Dermis microvascular lymphatic vessel endothelial cell (primary cell): ENCODE measurements around the gene CIITA. TPM values are rescaled to one million over a fixed set of nuclear protein-coding genes. Genes with fewer than 3 reads are reported as not detected.

Source experiments
- DNase-seq, 2 donors: peaks; one replicate each; pipeline versions ENCODE4 v3.0.0 to v3.0.0-alpha.2; 2010; ENCODE audit warnings: low read depth in 2 of 2
- total RNA-seq: library from RNA; depleted of rRNA; stranded (reverse); fragments of >200 nt; gene quantifications from 2 replicates; pipeline ENCODE4 v1.2.1, GENCODE V29; 2014

CIITA gene
- total RNA-seq, 1 donor from 2014 or later, result 0.13 TPM

DNA sequence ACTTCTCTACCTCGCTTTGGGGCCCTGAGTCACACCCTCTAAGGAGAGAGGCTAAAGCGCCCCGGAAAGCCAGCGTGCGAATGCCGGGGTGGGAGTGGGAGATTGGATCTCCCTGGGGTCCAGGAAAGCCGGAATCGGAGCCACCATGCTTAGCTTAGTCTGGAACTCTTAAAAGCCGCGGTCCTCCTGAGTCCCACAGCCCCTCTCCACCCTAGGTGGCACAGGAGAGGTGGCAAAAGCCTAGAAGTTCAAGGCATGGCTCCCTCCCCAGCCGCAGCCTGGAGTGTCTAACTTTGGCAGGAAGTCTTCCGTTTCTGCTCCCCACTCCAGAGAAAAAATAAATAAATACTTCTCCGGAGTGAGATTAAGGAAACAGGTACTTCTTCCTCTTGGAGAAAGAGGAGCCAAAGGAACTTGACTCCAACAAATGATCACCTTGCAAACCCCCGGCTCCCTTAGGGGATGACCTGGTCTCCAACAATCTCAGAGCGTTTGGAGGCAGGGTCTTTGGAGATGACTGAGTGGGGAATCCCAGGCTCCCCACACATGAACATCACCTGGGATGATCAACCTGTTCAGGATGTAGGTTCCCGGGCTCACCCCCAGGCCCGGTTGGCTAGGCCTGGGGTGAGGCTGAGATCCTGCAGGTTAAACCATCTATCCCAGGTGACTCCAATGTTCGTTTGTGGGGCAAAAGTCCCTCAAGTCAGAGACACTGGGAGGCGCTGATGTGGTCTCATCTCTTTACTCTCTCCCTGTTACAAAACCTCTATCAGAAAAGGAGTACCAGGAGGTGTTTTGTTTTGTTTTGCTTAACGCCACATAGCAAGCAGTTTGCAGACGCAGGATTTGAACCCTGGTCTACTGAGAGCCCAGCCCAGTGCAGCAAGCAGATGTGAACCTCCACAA is 2.9 kb downstream of the CIITA start:
- DNase-seq, result no peak

DNA sequence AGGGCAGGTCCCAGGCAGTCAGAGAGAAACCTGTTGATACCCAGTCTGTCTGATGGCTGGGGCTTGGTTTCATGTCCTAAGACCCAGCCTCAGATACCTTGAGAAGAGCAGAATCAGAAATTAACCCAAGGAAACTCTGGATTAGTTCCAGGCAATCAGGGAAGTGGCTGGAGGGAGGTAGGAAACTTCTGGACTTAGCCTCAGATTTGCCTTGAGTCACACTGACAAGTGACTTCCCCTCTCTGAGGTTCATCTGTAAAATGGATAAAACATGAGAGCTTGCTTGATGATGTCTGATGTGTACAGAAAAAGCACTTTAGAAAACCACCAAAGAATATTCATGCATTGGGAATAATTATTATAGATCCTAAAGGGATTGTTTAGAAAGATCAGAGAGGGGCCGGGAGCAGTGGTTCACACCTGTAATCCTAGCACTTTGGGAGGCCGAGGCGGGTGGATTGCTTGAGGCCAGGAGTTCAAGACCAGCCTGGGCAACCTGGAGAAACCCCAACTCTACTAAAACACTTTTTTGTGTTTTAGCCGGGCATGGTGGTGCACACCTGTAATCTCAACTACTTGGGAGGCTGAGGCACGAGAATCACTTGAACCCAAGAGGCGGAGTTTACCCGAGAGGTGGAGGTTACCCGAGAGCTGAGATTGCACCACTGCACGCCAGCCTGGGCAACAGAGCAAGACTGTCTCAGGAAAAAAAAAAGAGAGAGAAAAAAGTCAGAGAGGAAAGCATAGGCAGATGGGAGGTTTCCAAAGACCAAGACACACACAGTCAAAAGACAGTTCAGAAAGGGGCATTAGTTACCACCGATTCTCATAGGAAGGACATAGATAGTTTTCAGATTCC is 3.8 kb downstream of the CIITA start:
- no peak for DNase-seq

DNA sequence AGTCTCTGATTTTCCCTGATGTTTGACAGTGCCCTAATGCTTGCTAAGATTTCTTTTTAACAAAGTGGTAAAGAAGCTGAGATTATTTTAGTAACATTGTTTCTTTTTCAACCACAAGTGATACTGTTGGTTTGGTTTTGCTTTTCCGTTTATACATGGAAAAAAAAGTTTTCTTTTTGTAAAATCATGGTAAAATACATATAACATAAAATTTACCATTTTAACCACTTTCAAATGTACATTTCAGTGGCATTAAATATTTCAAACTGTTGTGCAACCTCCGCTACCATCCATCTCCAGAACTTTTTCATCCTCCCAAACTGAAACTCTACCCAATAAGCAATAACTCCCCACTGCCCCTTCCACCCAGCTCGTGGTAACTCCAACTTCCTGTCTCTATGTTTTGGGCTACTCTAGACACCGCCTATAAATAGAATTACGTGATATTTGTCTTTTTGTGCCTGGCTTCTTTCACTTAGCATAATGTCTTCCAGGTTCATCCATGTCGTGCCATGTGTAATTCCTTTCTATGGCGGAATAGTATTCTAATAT is 4.6 kb downstream of the CIITA start:
- no peak for DNase-seq

DNA sequence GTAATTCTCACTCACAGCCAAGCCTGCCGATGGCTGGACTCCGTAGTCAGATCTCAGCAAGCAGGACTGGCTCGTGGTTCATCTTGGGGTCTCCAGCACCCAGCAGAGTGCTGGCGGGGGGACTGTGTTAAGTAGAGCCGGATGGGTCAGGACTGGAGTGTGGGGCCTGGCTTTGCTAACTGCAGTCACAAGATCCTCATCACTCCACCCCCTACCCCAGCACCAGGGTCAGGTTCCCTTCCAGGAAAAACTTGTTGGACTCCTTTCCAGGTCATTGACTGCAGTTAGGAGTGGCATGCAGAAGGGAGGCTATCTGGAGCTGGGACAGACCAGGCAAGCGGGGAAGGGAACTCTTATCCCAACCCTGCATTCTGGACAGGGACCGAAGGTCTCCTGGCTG is 6.0 kb downstream of the CIITA start:
- no peak for DNase-seq

DNA sequence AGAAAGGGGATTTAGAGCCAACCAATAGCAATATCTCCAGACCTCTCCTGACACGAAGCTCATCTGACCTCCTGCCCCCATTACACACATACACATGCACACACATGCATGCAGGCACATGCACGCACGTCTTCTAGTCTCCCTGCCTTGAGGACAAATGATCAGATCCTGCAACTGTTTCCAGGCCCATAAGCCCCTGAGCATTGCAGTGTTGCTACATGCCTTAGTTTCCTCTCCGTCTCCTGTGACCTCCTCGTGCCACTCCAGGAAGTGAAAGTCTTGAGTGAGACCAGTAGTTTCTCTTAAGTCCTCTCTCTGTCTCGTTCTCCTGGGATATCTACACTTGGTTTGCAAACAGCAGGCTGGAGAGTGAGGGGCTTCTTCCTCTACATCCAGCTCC is 8.2 kb downstream of the CIITA start:
- DNase-seq, result no peak

DNA sequence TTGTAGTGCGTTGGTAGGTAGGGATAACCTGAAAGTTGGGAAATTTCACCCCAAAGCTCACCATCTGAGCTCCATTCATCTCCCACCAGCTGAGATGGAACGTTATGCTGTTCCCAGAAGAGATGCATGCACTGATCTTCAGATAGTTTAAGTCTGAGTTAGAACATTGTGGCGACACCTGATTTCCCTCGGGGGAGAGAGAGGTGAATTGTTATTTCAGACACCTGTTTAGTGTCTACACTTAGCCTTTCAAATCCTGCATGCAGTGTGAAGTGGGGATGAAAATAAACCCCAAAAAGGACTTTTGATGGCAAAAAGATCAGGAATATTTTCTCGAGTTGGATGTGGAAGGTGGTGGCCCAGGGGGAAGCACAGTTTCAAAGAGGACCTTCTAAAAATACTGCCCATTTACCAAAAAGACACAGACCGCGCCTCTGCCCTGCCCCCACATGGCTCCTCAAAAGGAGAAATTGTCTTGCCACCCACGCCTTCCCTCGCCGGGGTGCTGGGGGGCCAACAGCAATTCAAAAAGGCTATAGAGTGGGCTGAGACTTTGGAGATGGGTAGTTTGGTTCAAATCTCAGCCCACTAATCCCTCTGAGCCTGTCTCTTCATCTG is 11.4 kb downstream of the CIITA start:
- no peak for DNase-seq

DNA sequence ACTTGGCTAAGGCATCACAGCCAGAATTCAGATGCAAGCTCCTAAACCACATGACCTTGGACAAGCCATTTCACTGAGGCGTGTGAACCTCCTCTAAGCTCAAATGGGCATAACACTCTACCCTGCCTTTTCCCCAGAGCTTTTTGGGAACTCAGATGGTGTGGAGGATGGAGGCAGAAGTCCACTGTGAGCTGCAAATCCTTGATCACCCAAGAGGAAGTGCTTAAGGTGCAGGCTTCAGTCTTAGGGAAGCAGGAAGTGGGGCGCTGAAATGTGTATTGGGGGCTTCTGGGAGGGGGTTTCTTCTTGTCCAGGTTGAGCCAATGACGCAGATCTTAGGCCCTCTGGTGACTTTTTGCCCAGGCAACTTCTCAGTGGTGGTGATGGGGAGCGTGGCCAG is 12.9 kb downstream of the CIITA start:
- DNase-seq, result no peak

DNA sequence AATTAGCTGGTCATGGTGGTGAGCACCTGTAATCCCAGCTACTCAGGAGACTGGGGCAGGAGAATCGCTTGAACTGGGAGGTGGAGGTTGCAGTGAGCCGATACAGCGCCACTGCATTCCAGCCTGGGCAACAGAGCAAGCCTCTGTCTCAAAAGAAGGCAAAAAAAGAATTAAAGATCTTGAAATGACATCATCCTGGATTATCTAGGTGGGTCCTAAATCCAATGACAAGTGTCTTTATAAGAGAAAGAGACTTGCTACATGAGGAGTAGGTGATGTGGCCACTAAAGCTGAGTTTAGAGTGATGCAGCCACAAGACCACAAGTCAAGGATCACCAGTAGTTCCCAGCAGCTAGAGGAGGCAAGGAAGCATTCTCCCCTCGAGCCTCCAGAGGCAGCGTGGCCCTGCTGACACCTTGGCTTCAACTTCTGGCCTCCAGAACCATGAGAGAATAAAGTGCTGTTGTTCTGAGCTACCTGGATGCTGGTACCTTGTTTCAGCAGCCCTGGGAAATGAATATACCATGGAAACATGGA is 15.8 kb downstream of the CIITA start:
- no peak for DNase-seq

DNA sequence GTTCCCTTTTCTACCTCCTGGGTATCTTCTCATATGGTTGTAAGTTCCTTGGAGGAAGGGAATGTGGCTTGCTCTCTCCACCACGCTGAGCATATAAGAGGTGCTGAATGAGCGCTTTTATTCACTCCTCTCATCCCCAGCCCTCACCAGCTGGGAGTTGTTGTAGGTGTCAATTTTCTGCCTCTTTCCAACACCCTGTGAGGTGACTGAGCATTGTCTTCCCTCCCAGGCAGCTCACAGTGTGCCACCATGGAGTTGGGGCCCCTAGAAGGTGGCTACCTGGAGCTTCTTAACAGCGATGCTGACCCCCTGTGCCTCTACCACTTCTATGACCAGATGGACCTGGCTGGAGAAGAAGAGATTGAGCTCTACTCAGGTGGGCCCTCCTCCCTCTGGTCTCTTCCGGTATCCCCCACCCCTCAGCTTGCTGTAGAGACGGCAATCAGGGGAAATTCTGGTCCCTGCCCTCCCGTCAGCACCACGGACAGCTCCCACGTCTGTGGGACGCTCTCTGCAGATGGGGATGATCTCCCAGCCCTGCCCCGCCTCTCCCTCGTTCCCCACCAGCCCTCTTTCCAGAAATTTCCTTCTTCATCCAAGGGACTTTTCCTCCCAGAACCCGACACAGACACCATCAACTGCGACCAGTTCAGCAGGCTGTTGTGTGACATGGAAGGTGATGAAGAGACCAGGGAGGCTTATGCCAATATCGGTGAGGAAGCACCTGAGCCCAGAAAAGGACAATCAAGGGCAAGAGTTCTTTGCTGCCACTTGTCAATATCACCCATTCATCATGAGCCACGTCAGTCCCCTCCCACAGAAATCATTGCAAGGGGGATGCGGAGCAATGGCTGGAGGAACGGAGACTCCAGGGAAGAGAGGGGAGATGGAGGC is 18.3 kb downstream of the CIITA start:
- peak; percentile 7 to 41 for DNase-seq

DNA sequence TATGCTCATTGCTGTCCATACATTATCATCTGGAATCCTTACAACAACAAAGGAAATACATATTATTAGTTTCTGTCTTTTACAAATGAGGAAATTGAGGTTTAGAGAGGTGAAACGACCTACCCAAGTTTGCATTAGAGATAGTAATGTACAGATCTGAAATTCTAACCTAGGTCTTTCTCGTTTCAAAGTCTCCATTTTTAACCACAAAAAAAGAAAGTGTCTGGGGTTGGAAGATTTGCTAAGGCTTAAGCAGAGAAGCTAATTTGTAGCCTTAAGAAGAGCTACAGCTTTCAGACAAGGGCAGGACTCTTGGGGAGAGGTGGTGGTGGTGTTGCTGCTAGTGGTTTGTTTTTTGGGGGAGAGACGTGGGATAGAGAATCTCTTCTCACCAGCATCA is 19.2 kb downstream of the CIITA start:
- no peak for DNase-seq

DNA sequence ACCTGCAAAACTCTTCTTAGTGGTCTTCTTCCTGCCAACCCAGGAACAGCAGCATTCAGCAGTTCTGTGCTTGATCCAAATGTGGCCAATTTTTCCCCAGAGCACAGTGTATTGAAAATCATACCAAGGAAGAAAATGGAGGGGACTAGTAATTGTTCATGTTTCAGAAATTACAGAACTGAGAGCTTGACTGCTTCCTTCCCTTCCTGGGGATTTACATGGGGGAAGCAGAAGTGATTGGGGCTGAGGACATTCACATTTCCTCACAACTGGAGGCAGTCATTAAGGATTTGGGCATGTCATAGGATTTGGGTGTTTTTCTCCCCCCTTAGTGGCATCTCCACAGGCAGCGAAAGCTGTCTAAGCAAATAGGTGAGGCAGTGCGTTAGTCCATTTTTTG is 19.7 kb downstream of the CIITA start:
- DNase-seq, result no peak

DNA sequence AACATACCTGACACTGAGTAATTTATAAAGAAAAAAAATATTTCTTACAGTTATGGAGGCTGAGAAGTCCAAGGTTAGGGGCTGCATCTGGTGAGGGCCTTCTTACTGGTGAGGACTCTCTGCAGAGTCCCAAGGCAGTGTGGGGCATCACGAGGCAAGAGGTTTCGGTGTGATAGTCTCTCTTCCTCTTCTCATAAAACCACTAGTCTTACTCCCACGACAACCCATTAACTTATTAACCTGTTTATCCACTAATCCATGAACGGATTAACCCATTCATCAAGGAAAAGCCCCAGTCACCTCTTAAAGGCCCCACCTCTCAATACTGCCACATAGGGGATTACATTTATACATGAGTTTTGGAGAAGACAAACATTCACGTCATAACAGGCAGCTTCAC is 20.1 kb downstream of the CIITA start:
- DNase-seq, result no peak

DNA sequence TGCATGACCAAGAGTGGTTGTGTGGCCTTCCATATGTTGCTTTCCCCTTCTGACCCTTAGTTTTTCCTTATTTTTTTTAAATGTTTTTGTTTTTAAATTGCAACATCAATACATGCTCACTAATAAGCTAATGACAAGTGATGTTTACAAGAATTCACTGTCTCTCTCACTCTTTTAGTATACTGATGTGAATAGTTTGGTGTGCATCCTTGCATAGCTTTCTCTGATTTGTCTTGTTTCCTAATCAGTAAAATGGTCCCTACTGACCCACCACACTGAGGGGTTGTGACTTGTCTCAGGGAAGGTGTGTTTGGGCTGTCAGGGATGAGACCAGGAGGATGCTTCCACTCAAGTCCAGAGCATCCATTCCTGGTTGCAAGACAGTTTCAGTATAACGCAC is 26.0 kb downstream of the CIITA start:
- no peak for DNase-seq

DNA sequence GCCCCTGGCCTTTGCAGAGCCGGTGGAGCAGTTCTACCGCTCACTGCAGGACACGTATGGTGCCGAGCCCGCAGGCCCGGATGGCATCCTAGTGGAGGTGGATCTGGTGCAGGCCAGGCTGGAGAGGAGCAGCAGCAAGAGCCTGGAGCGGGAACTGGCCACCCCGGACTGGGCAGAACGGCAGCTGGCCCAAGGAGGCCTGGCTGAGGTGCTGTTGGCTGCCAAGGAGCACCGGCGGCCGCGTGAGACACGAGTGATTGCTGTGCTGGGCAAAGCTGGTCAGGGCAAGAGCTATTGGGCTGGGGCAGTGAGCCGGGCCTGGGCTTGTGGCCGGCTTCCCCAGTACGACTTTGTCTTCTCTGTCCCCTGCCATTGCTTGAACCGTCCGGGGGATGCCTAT is 29.5 kb downstream of the CIITA start:
- no peak for DNase-seq

DNA sequence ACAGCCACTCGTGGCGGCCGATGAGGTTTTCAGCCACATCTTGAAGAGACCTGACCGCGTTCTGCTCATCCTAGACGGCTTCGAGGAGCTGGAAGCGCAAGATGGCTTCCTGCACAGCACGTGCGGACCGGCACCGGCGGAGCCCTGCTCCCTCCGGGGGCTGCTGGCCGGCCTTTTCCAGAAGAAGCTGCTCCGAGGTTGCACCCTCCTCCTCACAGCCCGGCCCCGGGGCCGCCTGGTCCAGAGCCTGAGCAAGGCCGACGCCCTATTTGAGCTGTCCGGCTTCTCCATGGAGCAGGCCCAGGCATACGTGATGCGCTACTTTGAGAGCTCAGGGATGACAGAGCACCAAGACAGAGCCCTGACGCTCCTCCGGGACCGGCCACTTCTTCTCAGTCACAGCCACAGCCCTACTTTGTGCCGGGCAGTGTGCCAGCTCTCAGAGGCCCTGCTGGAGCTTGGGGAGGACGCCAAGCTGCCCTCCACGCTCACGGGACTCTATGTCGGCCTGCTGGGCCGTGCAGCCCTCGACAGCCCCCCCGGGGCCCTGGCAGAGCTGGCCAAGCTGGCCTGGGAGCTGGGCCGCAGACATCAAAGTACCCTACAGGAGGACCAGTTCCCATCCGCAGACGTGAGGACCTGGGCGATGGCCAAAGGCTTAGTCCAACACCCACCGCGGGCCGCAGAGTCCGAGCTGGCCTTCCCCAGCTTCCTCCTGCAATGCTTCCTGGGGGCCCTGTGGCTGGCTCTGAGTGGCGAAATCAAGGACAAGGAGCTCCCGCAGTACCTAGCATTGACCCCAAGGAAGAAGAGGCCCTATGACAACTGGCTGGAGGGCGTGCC is 30.1 kb downstream of the CIITA start:
- DNase-seq, result no peak

DNA sequence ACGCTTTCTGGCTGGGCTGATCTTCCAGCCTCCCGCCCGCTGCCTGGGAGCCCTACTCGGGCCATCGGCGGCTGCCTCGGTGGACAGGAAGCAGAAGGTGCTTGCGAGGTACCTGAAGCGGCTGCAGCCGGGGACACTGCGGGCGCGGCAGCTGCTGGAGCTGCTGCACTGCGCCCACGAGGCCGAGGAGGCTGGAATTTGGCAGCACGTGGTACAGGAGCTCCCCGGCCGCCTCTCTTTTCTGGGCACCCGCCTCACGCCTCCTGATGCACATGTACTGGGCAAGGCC is 30.7 kb downstream of the CIITA start:
- DNase-seq, result no peak

DNA sequence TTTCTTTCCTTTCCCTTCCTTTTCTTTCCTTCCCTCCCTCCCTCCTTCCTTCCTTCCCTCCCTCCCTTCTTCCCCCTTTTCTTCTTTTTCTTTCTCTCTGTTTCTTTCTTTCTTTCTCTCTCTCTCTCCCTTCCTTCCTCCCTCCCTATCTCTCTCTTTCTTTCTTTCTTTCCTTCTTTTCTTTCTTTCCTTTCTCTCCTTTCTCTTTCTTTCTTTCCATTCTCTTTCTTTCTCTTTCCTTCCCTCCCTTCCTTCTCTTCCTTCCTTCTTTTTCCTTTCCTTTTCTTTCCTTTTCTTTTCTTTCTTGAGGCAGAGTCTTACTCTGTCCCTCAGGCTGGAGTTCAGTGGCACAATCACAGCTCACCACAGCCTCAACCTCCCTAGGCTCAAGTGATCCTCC is 34.3 kb downstream of the CIITA start:
- no peak for DNase-seq

DNA sequence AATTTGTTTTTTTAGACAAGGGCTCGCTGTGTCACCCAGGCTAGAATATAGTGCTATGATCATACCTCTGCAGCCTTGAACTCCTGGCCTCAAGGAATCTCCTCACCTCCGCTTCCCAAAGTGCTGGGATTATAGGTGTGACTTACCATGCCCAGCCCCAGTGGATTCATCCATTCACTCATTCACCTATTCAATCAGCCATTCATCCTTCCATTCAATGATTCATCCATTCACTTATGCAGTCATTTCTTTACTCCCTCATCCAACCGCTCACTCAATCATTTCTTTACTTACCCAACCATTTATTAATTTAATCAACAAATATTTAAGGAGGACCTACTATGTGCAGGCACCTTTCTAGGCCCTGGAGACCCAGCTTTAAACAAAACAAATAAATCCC is 39.5 kb downstream of the CIITA start:
- no peak for DNase-seq

DNA sequence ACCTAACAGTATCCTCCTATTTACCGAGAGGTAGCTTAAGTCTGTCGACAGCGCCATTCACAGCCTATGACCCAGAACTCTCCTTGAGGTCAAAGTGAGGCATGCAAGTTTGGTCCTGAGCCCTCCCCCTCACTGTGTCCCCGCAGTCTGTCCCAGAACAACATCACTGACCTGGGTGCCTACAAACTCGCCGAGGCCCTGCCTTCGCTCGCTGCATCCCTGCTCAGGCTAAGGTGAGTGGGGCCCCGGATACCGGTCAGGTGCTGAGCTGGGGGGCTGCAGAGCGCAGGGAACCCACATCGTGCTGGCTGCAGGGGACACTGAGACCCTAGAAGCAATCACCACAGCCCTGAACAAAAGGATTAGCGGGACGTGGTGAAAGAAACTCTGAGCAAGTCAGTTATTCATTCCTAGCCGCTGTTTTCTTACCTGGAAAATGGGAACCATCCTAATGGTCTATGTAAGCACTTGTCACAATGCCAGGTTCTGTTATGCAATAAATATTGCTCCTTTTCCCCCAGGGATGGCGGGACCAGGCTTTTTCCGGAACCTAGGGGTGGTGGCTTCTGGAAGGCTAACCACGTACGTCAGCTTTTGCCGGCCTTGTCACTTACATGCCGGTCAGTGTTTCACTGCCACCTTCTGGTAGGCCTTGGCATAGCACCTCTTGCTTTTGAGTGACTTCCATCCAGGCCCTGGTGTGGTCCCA is 41.4 kb downstream of the CIITA start:
- DNase-seq, result peak; percentile 92
